H9 (cell line): ENCODE measurements around the gene SRGAP1. TPM values are rescaled to one million over a fixed set of nuclear protein-coding genes. Genes with fewer than 3 reads are reported as not detected.
A peak's percentile ranks its signal among the peaks of the same experiment; 100 is the strongest.

Source experiments
- DNase-seq: peaks from one replicate; pipeline ENCODE4 v3.0.0-alpha.2; 2017
- H2AFZ ChIP-seq: one replicate; pipeline ENCODE4 v1.6.1; 2013; ENCODE audit warnings: mild to moderate bottlenecking, low read length, control low read depth, moderate library complexity
- H2AK5ac ChIP-seq: 2 replicates; pipeline ENCODE4 v1.6.1; 2013; ENCODE audit warnings: low read length, control low read depth, mixed read lengths; ENCODE audit not compliant: insufficient read length
- H2BK120ac ChIP-seq: one replicate; pipeline ENCODE4 v1.6.1; 2013; ENCODE audit warnings: low read depth, mild to moderate bottlenecking, low read length, control low read depth, inconsistent platforms; ENCODE audit not compliant: poor library complexity, severe bottlenecking
- H2BK12ac ChIP-seq: 2 replicates; pipeline ENCODE4 v1.6.1; 2013; ENCODE audit warnings: low read length, control low read depth, mixed read lengths, low read depth; ENCODE audit not compliant: insufficient read length
- H2BK15ac ChIP-seq: 2 replicates; pipeline ENCODE4 v1.6.1; 2013; ENCODE audit warnings: low read depth, low read length, control low read depth
- H2BK20ac ChIP-seq: one replicate; pipeline ENCODE4 v1.6.1; 2013; ENCODE audit warnings: low read depth, mild to moderate bottlenecking, low read length, control low read depth, inconsistent platforms; ENCODE audit not compliant: poor library complexity, severe bottlenecking
- H2BK5ac ChIP-seq: 2 replicates; pipeline ENCODE4 v1.6.1; 2013; ENCODE audit warnings: low read length, control low read depth, mixed read lengths; ENCODE audit not compliant: insufficient read length
- H3K14ac ChIP-seq: 2 replicates; pipeline ENCODE4 v1.6.1; 2013; ENCODE audit warnings: low read length, control low read depth; ENCODE audit not compliant: insufficient read depth
- H3K18ac ChIP-seq: 2 replicates; pipeline ENCODE4 v1.6.1; 2013; ENCODE audit warnings: low read depth, mild to moderate bottlenecking, mixed read lengths, low read length, control low read depth; ENCODE audit not compliant: insufficient read length
- H3K23ac ChIP-seq: 2 replicates; pipeline ENCODE4 v1.6.1; 2013; ENCODE audit warnings: low read length, control low read depth, mixed read lengths, low read depth; ENCODE audit not compliant: insufficient read length
- H3K23me2 ChIP-seq: 2 replicates; pipeline ENCODE4 v1.6.1; 2013; ENCODE audit warnings: low read depth, mild to moderate bottlenecking, mixed read lengths, low read length, control low read depth; ENCODE audit not compliant: insufficient read length, poor library complexity, severe bottlenecking
- H3K27ac ChIP-seq: 2 replicates; pipeline ENCODE4 v1.5.1; 2013; ENCODE audit warnings: low read length, control low read depth, mixed read lengths, low read depth; ENCODE audit not compliant: insufficient read length
- H3K27me3 ChIP-seq: 2 replicates; pipeline ENCODE4 v1.6.1; 2013; ENCODE audit warnings: low read length, control low read depth, inconsistent platforms; ENCODE audit not compliant: insufficient read depth
- H3K4ac ChIP-seq: 2 replicates; pipeline ENCODE4 v1.6.1; 2013; ENCODE audit warnings: low read depth, mild to moderate bottlenecking, control low read depth, inconsistent platforms, low read length, moderate library complexity
- H3K4me1 ChIP-seq: 2 replicates; pipeline ENCODE4 v1.6.1; 2013; ENCODE audit warnings: low read length, control low read depth, inconsistent platforms; ENCODE audit not compliant: insufficient read depth
- H3K4me2 ChIP-seq: 2 replicates; pipeline ENCODE4 v1.6.1; 2013; ENCODE audit warnings: low read length, control low read depth, mixed read lengths; ENCODE audit not compliant: insufficient read length, insufficient read depth
- H3K56ac ChIP-seq: 2 replicates; pipeline ENCODE4 v1.6.1; 2013; ENCODE audit warnings: low read depth, mild to moderate bottlenecking, mixed read lengths, low read length, control low read depth; ENCODE audit not compliant: insufficient read length
- H3K79me1 ChIP-seq: 2 replicates; pipeline ENCODE4 v1.6.1; 2013; ENCODE audit warnings: low read depth, mild to moderate bottlenecking, moderate library complexity, low read length, control low read depth, inconsistent platforms; ENCODE audit not compliant: insufficient read depth, poor library complexity, severe bottlenecking
- H3K79me2 ChIP-seq: 2 replicates; pipeline ENCODE4 v1.6.1; 2013; ENCODE audit warnings: low read length, control low read depth, inconsistent platforms; ENCODE audit not compliant: insufficient read depth
- H3K9ac ChIP-seq: 2 replicates; pipeline ENCODE4 v1.6.1; 2013; ENCODE audit warnings: low read length, control low read depth, mixed read lengths; ENCODE audit not compliant: insufficient read length; ENCODE audit errors: extremely low read depth
- H3K9me3 ChIP-seq: one replicate; pipeline ENCODE4 v1.6.1; 2013; ENCODE audit warnings: low read depth, low read length, inconsistent platforms; ENCODE audit not compliant: control insufficient read depth
- H3T11ph ChIP-seq: one replicate; pipeline ENCODE4 v1.6.1; 2013; ENCODE audit warnings: mild to moderate bottlenecking, low read length, control low read depth, inconsistent platforms
- H4K20me1 ChIP-seq: one replicate; pipeline ENCODE4 v1.6.1; 2013; ENCODE audit not compliant: control insufficient read depth, insufficient read length, insufficient read depth
- H4K5ac ChIP-seq: 2 replicates; pipeline ENCODE4 v1.6.1; 2013; ENCODE audit warnings: low read depth, mild to moderate bottlenecking, mixed read lengths, low read length, control low read depth; ENCODE audit not compliant: insufficient read length
- H4K8ac ChIP-seq: replicated peaks from 2 replicates; pipeline ENCODE4 v1.6.1; 2013; ENCODE audit warnings: low read length, control low read depth, mixed read lengths, low read depth; ENCODE audit not compliant: insufficient read length
- H4K91ac ChIP-seq: 2 replicates; pipeline ENCODE4 v1.6.1; 2013; ENCODE audit warnings: low read depth, mild to moderate bottlenecking, moderate library complexity, mixed read lengths, low read length, control low read depth; ENCODE audit not compliant: insufficient read length
- H3K27ac Mint-ChIP-seq, 3 experiments: 2 replicates in 2 of 3; 3 replicates in 1 of 3; pipeline ENCODE4 v1.8.0; 2020 to 2021; ENCODE audit warnings: mixed read lengths in 3 of 3, mild to moderate bottlenecking in 1 of 3, moderate library complexity in 1 of 3
- H3K27me3 Mint-ChIP-seq: 2 replicates; pipeline ENCODE4 v1.8.0; 2021; ENCODE audit warnings: low read depth, mild to moderate bottlenecking, moderate library complexity, mixed read lengths
- H3K36me3 Mint-ChIP-seq, 3 experiments: 2 replicates in 2 of 3; 3 replicates in 1 of 3; pipeline ENCODE4 v1.8.0; 2020 to 2021; ENCODE audit warnings: low read depth in 3 of 3, mixed read lengths in 3 of 3; ENCODE audit not compliant: insufficient read depth in 1 of 3
- H3K4me1 Mint-ChIP-seq, 2 experiments: 2 replicates each; pipeline ENCODE4 v1.8.0; 2020; ENCODE audit warnings: mixed read lengths in 2 of 2
- H3K4me3 Mint-ChIP-seq, 2 experiments: 2 replicates in 1 of 2; 3 replicates in 1 of 2; pipeline ENCODE4 v1.8.0; 2020 to 2021; ENCODE audit warnings: mild to moderate bottlenecking in 2 of 2, mixed read lengths in 2 of 2, moderate library complexity in 1 of 2
- H3K9me3 Mint-ChIP-seq, 2 experiments: 2 replicates in 1 of 2; 3 replicates in 1 of 2; pipeline ENCODE4 v1.8.0; 2020; ENCODE audit warnings: mild to moderate bottlenecking in 2 of 2, mixed read lengths in 2 of 2, moderate library complexity in 1 of 2
- CTCF ChIP-seq: fragments of 200-600 bp; sonication (generic); conservative IDR thresholded peaks from 3 replicates; pipeline ENCODE4 v1.8.0; 2021; ENCODE audit warnings: antibody characterized with exemption, mild to moderate bottlenecking
- WGBS: extraction: QIAGEN DNeasy Blood & Tissue Kit; methylation state at CpG from one replicate; pipeline ENCODE4 v1.1.7; 2013; ENCODE audit warnings: missing lambda C conversion rate, low lambda C conversion rate, mixed read lengths; ENCODE audit not compliant: insufficient read length; ENCODE audit errors: extremely low coverage; 5-methylcytosine and 5-hydroxymethylcytosine counted together
- total RNA-seq: library from RNA; stranded (reverse); gene quantifications from 2 replicates; pipeline ENCODE4 v1.2.1, GENCODE V29; 2021

Gene SRGAP1
- total RNA-seq, 1 experiment from 2014 or later, result 4.8 TPM

GRCh38 chr12:63952995-63953394, 108.5 kb downstream of the SRGAP1 start:
- H4K91ac ChIP-seq, result no peak overlapping the region

More at GRCh38 chr12:63952995-63953394, 108.5 kb downstream of the SRGAP1 start:
- Histone ChIP-seq H2AFZ (no peak overlapping the region), H3K9ac (no peak overlapping the region), H4K5ac (no peak overlapping the region), H3K23ac (no peak overlapping the region), H2BK12ac (no peak overlapping the region), H4K20me1 (no peaks in the 10 kb centered on the region), H4K8ac (no peak overlapping the region), H3K79me1 (no peaks in the 10 kb centered on the region), H2AK5ac (no peak overlapping the region), H2BK120ac (no peak overlapping the region), H3K27me3 (no peaks in the 10 kb centered on the region), H2BK20ac (no peak overlapping the region), H3K23me2 (no peaks in the 10 kb centered on the region), H3K56ac (no peak overlapping the region), H3K27ac (no peak overlapping the region), H2BK15ac (no peak overlapping the region), H3K4me2 (no peak overlapping the region), H3K79me2 (no peaks in the 10 kb centered on the region), H3K14ac (no peak overlapping the region), H3K4me1 (no peaks in the 10 kb centered on the region), H3T11ph (no peak overlapping the region), H3K9me3 (no peaks in the 10 kb centered on the region), H3K18ac (no peak overlapping the region), H3K4ac (no peak overlapping the region), H2BK5ac (no peak overlapping the region)
- TF ChIP-seq CTCF, result no peak
- DNase-seq, result no peak
- no peaks in the 10 kb centered on the region for H3K9me3 Mint-ChIP-seq
- peaks cover 3% of the 10 kb centered on the region in 2 experiments; a peak in 3 of 4 replicates for H3K4me1 Mint-ChIP-seq
- H3K4me3 Mint-ChIP-seq, result no peak overlapping the region
- peak overlapping the region in 1 of 3 experiments; percentile 7; a peak in 1 of 7 replicates for H3K27ac Mint-ChIP-seq
- no peaks in the 10 kb centered on the region for H3K27me3 Mint-ChIP-seq
- no peaks in the 10 kb centered on the region for H3K36me3 Mint-ChIP-seq
- no CpG with 5 or more reads among the region's 1 CpG for WGBS
